Cardiac fibroblast (primary cell): ENCODE data around the gene AVP.
A peak's percentile ranks its signal among the peaks of the same experiment; 100 is the strongest.

Experiments used
- DNase-seq, 2 donors: peaks; one replicate each; pipeline versions ENCODE4 v3.0.0 to v3.0.0-alpha.2; 2010; ENCODE audit warnings: low read depth in 2 of 2
- H3K4me3 ChIP-seq, 2 donors: replicated peaks in 1 of 2; 1 replicate in 1 of 2; 2 replicates in 1 of 2; pipeline ENCODE4 v1.5.1; 2011; ENCODE audit warnings: low read depth in 2 of 2, low read length in 2 of 2, mild to moderate bottlenecking in 2 of 2, moderate library complexity in 1 of 2
- CTCF ChIP-seq: IDR thresholded peaks from one replicate; pipeline ENCODE4 v1.5.1; 2011; ENCODE audit warnings: low read depth, mild to moderate bottlenecking, low read length, inconsistent platforms

AVP gene

GRCh38 chr20:3045042-3045815 is 39.3 kb downstream of the AVP start:
- peak overlapping the region; percentile 82 to 90 for H3K4me3 ChIP-seq
- no peak for TF ChIP-seq CTCF
- peak; percentile 72 to 84 for DNase-seq

- no peak for TF ChIP-seq CTCF
- no peak for DNase-seq
- H3K4me3 ChIP-seq: no peak overlapping the region
Measured at GRCh38 chr20:3044336-3044965, 40.1 kb downstream of the AVP start.

GRCh38 chr20:3043322-3043721 is 41.2 kb downstream of the AVP start, which contains the start of gene GNRH2:
TSS of gene GNRH2 (plus strand) at chr20:3043622. CDS start at chr20:3044415, 793 bp downstream.
- no peak for TF ChIP-seq CTCF
- DNase-seq: no peak
- no peak within 1 kb of the TSS for H3K4me3 ChIP-seq

GRCh38 chr20:3042625-3043024 is 41.9 kb downstream of the AVP start:
- H3K4me3 ChIP-seq: no peak overlapping the region
- DNase-seq: no peak
- TF ChIP-seq CTCF: no peak

GRCh38 chr20:3041854-3042409 is 42.6 kb downstream of the AVP start:
- H3K4me3 ChIP-seq: no peak overlapping the region
- peak in 1 of 2 donors; percentile 43 for DNase-seq
- no peak for TF ChIP-seq CTCF

GRCh38 chr20:3040086-3040485 is 44.4 kb downstream of the AVP start:
- no peak overlapping the region for H3K4me3 ChIP-seq
- no peak for TF ChIP-seq CTCF
- DNase-seq: no peak
